Calu3 (cell line): Measurements from ENCODE around the gene IL20RB. TPM values are rescaled to one million over a fixed set of nuclear protein-coding genes. Genes with fewer than 3 reads are reported as not detected.
"Not testable (repeated sequence)": the region's sequence is repeated elsewhere in the genome, so short reads cannot be mapped to it uniquely, and the experiment has no call there.

Experiments used
- BruUV-seq: library from RNA; stranded (reverse); fragments of 400-500 nt; replicated peaks from 2 replicates; lab custom pipeline; 2021; lab: Mats Ljungman, UMichigan
- CTCF ChIA-PET: fragments of 300-600 bp; sonication (Branson Sonifier 250); formaldehyde crosslinking; loops from one replicate; lab custom pipeline; 2022; ENCODE audit warnings: antibody characterized with exemption; lab: Charles Lee
- DNase-seq: peaks from one replicate; pipeline ENCODE4 v3.0.0; 2022
- H3K27ac Mint-ChIP-seq: one replicate; pipeline ENCODE4 v1.8.0; 2022; ENCODE audit warnings: mixed read lengths; ENCODE audit not compliant: unreplicated experiment
- H3K27me3 Mint-ChIP-seq: one replicate; pipeline ENCODE4 v1.8.0; 2022; ENCODE audit warnings: mixed read lengths; ENCODE audit not compliant: unreplicated experiment
- H3K36me3 Mint-ChIP-seq: one replicate; pipeline ENCODE4 v1.8.0; 2022; ENCODE audit warnings: mild to moderate bottlenecking, moderate library complexity, mixed read lengths; ENCODE audit not compliant: insufficient read depth, unreplicated experiment
- H3K4me1 Mint-ChIP-seq: one replicate; pipeline ENCODE4 v1.8.0; 2022; ENCODE audit warnings: mild to moderate bottlenecking, low read depth, mixed read lengths; ENCODE audit not compliant: unreplicated experiment
- H3K4me3 Mint-ChIP-seq: one replicate; pipeline ENCODE4 v1.8.0; 2022; ENCODE audit warnings: mild to moderate bottlenecking, low read depth, moderate library complexity, mixed read lengths; ENCODE audit not compliant: unreplicated experiment
- H3K9me3 Mint-ChIP-seq: one replicate; pipeline ENCODE4 v1.8.0; 2022; ENCODE audit warnings: low read depth, mixed read lengths; ENCODE audit not compliant: unreplicated experiment
- intact Hi-C: fragments of 100-400 bp; cut with micrococcal nuclease; formaldehyde crosslinking; loops from one replicate; pipeline ENCODE4 v1.10.0; 2022; ENCODE audit not compliant: unreplicated experiment
- total RNA-seq: library from RNA; stranded (reverse); gene quantifications from 2 replicates; pipeline ENCODE4 v1.2.3, GENCODE V29; 2022
- TF ChIP-seq, protein P1 (sequence below): fragments of 200-600 bp; IDR thresholded peaks from one replicate; pipeline ENCODE4 v1.8.0; 2022; ENCODE audit warnings: antibody characterized with exemption; ENCODE audit not compliant: unreplicated experiment

Gene IL20RB
- total RNA-seq, 1 experiment from 2014 or later: 12.0 TPM

GRCh38 chr3:136959599-136959998, 1.8 kb downstream of the IL20RB start:
- intact Hi-C loops: loop anchor here (5.0 kb wide), 4 partner anchors 33 to 207 kb away; partner anchors contain the start of genes NCK1, SLC35G2 and STAG1
- no peak for DNase-seq
- BruUV-seq: no TSS peak
- H3K4me1 Mint-ChIP-seq: peaks cover 72% of the 10 kb centered on the region
- peaks cover 22% of the 10 kb centered on the region for H3K36me3 Mint-ChIP-seq
- no peak overlapping the region for H3K27ac Mint-ChIP-seq
- TF ChIP-seq, protein P1, sequence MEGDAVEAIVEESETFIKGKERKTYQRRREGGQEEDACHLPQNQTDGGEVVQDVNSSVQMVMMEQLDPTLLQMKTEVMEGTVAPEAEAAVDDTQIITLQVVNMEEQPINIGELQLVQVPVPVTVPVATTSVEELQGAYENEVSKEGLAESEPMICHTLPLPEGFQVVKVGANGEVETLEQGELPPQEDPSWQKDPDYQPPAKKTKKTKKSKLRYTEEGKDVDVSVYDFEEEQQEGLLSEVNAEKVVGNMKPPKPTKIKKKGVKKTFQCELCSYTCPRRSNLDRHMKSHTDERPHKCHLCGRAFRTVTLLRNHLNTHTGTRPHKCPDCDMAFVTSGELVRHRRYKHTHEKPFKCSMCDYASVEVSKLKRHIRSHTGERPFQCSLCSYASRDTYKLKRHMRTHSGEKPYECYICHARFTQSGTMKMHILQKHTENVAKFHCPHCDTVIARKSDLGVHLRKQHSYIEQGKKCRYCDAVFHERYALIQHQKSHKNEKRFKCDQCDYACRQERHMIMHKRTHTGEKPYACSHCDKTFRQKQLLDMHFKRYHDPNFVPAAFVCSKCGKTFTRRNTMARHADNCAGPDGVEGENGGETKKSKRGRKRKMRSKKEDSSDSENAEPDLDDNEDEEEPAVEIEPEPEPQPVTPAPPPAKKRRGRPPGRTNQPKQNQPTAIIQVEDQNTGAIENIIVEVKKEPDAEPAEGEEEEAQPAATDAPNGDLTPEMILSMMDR: no peak
- no peak overlapping the region for H3K4me3 Mint-ChIP-seq
- H3K9me3 Mint-ChIP-seq: no peaks in the 10 kb centered on the region
- CTCF ChIA-PET: interaction anchor here (0.6 to 2.1 kb wide), 2 partner anchors 47 to 207 kb away, joined by 3 to 7 read pairs; partner anchors contain the start of gene STAG1
- no peaks in the 10 kb centered on the region for H3K27me3 Mint-ChIP-seq

GRCh38 chr3:136960838-136961836, 3.4 kb downstream of the IL20RB start:
- intact Hi-C loops: no loop called here
- BruUV-seq: no TSS peak
- no peaks in the 10 kb centered on the region for H3K9me3 Mint-ChIP-seq
- H3K27me3 Mint-ChIP-seq: no peaks in the 10 kb centered on the region
- H3K36me3 Mint-ChIP-seq: peaks cover 11% of the 10 kb centered on the region
- peak; percentile 49 for DNase-seq
- TF ChIP-seq, protein P1: no peak
- H3K4me1 Mint-ChIP-seq: peaks cover 57% of the 10 kb centered on the region
- H3K4me3 Mint-ChIP-seq: peak overlapping the region; percentile 22
- CTCF ChIA-PET: interaction anchor here (0.5 to 1.6 kb wide), 4 partner anchors 53 to 1182 kb away, joined by 3 to 6 read pairs (median 4); partner anchors contain the start of gene STAG1
- peak overlapping the region; percentile 62 for H3K27ac Mint-ChIP-seq

DNA sequence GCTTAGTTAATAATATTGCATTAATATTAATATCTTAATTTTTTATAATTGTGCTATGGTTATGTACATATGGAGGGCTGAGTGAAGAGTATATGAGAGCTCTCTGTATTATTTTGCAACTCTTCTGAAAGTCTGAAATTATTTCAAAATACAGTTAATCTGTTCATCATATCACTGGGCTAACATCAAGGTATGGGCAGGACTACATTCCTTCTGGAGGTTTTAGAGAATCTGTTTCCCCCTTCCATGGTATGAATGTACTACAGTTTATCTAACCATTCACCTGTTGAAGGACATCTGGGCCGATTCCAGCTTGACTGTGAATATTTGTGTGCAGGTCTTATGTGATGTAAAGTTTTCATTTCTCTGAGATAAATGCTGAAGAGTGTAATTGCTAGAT, 5.1 kb downstream of the IL20RB start:
- intact Hi-C loops: no loop called here
- peaks cover 39% of the 10 kb centered on the region for H3K4me1 Mint-ChIP-seq
- TF ChIP-seq, protein P1: no peak
- H3K9me3 Mint-ChIP-seq: no peaks in the 10 kb centered on the region
- no TSS peak for BruUV-seq
- no peak for DNase-seq
- H3K27me3 Mint-ChIP-seq: no peaks in the 10 kb centered on the region
- H3K36me3 Mint-ChIP-seq: peaks cover 1% of the 10 kb centered on the region
- CTCF ChIA-PET: interaction anchor here (0.6 to 0.7 kb wide), 3 partner anchors 99 to 646 kb away, joined by 3 to 4 read pairs (median 3); no protein-coding TSS in a partner anchor
- H3K27ac Mint-ChIP-seq: peak overlapping the region; percentile 24
- no peak overlapping the region for H3K4me3 Mint-ChIP-seq

DNA sequence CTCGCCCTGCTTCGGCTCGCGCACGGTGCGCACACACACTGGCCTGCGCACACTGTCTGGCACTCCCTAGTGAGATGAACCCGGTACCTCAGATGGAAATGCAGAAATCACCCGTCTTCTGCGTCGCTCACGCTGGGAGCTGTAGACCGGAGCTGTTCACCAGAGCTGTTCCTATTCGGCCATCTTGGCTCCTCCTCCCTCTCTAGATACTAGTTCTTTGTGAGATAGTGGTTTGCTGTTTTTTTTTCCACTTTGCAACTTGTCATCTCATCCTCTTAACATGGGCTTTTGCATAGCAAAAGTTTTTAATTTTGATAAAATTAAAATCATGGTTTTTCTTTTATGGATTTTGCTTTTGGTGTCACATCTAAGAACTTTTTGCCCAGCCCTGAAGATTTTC, 11.8 kb downstream of the IL20RB start:
- DNase-seq, intact Hi-C loops, H3K27ac Mint-ChIP-seq, H3K4me3 Mint-ChIP-seq, BruUV-seq, H3K4me1 Mint-ChIP-seq, H3K9me3 Mint-ChIP-seq, H3K36me3 Mint-ChIP-seq, H3K27me3 Mint-ChIP-seq: not testable (repeated sequence)
- CTCF ChIA-PET: interaction anchor here (0.7 kb wide), 1 partner anchor 18 kb away, joined by 3 read pairs; no protein-coding TSS in a partner anchor
